Activated naive CD8-positive, alpha-beta T cell treated with anti-CD3 and anti-CD28 coated beads, Interleukin-2, amount 50 U/mL, for 24 hours (primary cell): ENCODE measurements around the gene PLEKHM1.

Experiments used
- ATAC-seq: fragments of 150-1000 bp; cut with Tn5 transposase; one replicate; pipeline ENCODE4 v1.10.0; 2021
- DNase-seq: peaks from one replicate; pipeline ENCODE4 v3.0.0; 2021
- H3K27ac Mint-ChIP-seq: one replicate; pipeline ENCODE4 v1.8.0; 2021; ENCODE audit warnings: mild to moderate bottlenecking, mixed read lengths
- H3K27me3 Mint-ChIP-seq: one replicate; pipeline ENCODE4 v1.8.0; 2021; ENCODE audit warnings: mixed read lengths
- H3K36me3 Mint-ChIP-seq: one replicate; pipeline ENCODE4 v1.8.0; 2021; ENCODE audit warnings: low read depth, mixed read lengths
- H3K4me1 Mint-ChIP-seq: one replicate; pipeline ENCODE4 v1.8.0; 2021; ENCODE audit warnings: mixed read lengths
- H3K4me3 Mint-ChIP-seq: one replicate; pipeline ENCODE4 v1.8.0; 2021; ENCODE audit warnings: mild to moderate bottlenecking, moderate library complexity, mixed read lengths
- H3K9me3 Mint-ChIP-seq: one replicate; pipeline ENCODE4 v1.8.0; 2021; ENCODE audit warnings: mixed read lengths

Gene PLEKHM1

DNA sequence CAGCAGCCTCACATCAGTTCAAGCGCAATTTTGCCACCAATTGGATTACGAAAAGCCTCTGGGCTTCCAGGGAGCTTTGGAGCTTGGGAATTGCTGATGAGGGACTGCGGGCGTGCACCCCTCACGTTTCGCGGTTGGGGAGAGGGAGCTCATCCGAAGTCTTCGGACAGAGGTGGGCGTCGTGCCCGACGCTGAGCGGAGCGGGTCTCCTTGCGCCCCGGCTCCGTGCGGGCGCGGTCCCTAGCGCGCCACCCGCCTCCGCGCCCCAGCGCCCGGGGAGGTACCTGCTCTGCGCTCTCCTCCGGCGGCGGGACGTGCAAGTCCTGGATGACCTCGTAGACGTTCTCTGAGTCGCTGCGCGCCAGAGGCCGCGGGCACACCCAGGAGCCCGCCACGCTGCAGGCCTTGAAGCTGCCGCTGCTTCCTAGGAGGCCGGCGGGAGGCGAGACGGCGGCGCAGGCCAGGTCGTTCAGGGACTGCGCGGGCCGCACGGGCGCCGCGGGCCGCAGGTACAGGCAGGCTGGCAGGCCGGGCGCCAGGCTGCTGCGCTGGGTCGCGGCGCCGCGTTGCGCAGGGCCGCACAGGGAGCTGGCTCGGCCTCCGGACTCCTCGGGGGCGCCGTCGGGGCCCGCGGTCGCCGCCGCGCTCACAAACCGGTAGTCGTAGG lies 61.0 kb downstream of the PLEKHM1 start:
- Mint-ChIP-seq H3K27ac (no peak overlapping the region), H3K36me3 (no peaks in the 10 kb centered on the region), H3K9me3 (no peaks in the 10 kb centered on the region), H3K27me3 (peaks cover 8% of the 10 kb centered on the region), H3K4me1 (peaks cover 22% of the 10 kb centered on the region), H3K4me3 (no peak overlapping the region)
- no peak for ATAC-seq
- DNase-seq, result no peak

DNA sequence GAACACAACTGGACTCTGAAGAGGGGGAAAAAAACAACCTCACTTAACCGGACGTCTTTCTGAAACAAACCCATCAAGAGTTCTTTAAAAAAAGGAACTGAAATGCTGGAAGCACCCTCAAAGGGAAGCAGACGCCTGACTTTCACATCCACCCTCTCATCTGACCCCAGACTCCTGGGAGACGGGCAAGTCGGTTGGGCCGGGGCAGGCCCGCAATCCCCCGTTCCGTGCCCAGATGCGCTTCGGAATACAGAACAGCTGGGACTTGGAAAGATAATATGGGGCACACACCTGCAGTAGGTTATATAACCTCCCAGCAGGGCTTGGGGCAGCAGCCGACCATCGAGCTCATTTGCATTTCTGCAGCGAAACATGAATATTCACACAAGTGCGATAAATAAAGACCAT lies 61.6 kb downstream of the PLEKHM1 start:
- no peak for ATAC-seq
- Mint-ChIP-seq H3K27ac (no peak overlapping the region), H3K9me3 (no peaks in the 10 kb centered on the region), H3K27me3 (peaks cover 8% of the 10 kb centered on the region), H3K36me3 (no peaks in the 10 kb centered on the region), H3K4me1 (peaks cover 22% of the 10 kb centered on the region), H3K4me3 (peak overlapping the region; percentile 44)
- DNase-seq, result no peak

DNA sequence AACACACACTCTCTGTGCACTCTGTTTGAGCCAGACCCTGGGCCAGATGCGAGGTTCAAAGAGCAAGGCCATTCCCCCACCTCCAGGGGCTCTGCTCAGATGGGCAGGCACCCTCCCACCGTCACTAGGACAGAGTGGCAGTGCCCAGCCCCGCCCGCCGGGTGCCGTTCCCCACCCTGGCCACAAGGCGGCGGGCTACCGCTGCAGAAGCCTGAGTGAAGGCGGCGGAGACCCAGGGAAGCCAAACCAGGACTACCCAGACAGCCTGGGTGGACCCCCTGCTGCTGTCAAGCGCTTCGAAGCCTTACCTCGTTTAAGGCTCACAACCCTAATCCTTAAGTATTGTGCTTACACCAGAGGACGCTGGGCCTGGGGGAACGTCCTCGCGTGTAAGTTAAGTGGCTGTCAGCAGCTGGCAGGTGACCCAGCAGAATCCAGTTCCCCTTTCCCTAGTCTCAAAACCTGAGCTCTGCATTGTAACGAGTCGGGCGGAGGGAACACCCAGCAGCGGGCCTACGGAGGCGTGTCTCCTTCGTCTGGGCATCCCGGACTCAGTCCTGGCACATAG lies 62.4 kb downstream of the PLEKHM1 start:
- Mint-ChIP-seq H3K4me1 (peaks cover 22% of the 10 kb centered on the region), H3K27me3 (peaks cover 7% of the 10 kb centered on the region), H3K27ac (peak overlapping the region; percentile 46), H3K4me3 (peak overlapping the region; percentile 44), H3K9me3 (no peaks in the 10 kb centered on the region), H3K36me3 (no peaks in the 10 kb centered on the region)
- ATAC-seq (peak; percentile 74), DNase-seq (peak; percentile 87)

- no peak for DNase-seq
- H3K4me1 Mint-ChIP-seq, result peaks cover 22% of the 10 kb centered on the region
- H3K27ac Mint-ChIP-seq, result no peak overlapping the region
- H3K4me3 Mint-ChIP-seq, result no peak overlapping the region
- no peak for ATAC-seq
- no peaks in the 10 kb centered on the region for H3K9me3 Mint-ChIP-seq
- no peaks in the 10 kb centered on the region for H3K36me3 Mint-ChIP-seq
- H3K27me3 Mint-ChIP-seq, result peaks cover 6% of the 10 kb centered on the region
Measured at GRCh38 chr17:45427181-45427835, 63.2 kb downstream of the PLEKHM1 start.

- Mint-ChIP-seq H3K36me3 (no peaks in the 10 kb centered on the region), H3K27me3 (peaks cover 6% of the 10 kb centered on the region), H3K27ac (no peak overlapping the region), H3K9me3 (no peaks in the 10 kb centered on the region), H3K4me1 (peaks cover 21% of the 10 kb centered on the region), H3K4me3 (no peak overlapping the region)
- ATAC-seq, result no peak
- no peak for DNase-seq
Measured at GRCh38 chr17:45426561-45426960, 64.0 kb downstream of the PLEKHM1 start.

DNA sequence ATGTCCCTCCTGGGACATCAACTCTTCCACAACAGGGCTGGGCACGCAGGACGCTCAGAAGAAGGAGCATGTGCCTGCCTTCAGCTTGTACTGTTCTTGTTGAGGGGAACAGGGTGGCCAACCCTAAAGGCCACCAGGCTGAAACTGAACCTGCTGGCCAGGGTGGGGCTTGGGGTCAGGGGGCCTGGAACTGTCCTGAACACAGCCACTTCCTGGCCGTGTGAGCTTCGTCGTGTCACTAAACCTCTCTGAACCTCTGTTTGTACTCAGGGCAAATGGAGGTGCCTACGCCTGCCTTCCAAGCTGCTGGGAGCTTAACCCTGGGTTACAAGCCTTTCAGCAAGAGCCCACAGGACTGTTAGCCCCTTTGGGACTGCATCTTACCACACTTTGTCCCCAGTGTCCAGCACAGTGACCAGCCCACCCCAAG lies 64.5 kb downstream of the PLEKHM1 start:
- Mint-ChIP-seq H3K4me3 (no peak overlapping the region), H3K27ac (no peak overlapping the region), H3K36me3 (no peaks in the 10 kb centered on the region), H3K27me3 (peaks cover 6% of the 10 kb centered on the region), H3K9me3 (no peaks in the 10 kb centered on the region), H3K4me1 (peaks cover 17% of the 10 kb centered on the region)
- DNase-seq (no peak), ATAC-seq (no peak)

- Mint-ChIP-seq H3K9me3 (no peaks in the 10 kb centered on the region), H3K36me3 (no peaks in the 10 kb centered on the region), H3K4me1 (peaks cover 12% of the 10 kb centered on the region), H3K4me3 (no peak overlapping the region), H3K27me3 (peaks cover 6% of the 10 kb centered on the region), H3K27ac (no peak overlapping the region)
- no peak for ATAC-seq
- no peak for DNase-seq
Measured at GRCh38 chr17:45425125-45425983, 65.2 kb downstream of the PLEKHM1 start.

DNA sequence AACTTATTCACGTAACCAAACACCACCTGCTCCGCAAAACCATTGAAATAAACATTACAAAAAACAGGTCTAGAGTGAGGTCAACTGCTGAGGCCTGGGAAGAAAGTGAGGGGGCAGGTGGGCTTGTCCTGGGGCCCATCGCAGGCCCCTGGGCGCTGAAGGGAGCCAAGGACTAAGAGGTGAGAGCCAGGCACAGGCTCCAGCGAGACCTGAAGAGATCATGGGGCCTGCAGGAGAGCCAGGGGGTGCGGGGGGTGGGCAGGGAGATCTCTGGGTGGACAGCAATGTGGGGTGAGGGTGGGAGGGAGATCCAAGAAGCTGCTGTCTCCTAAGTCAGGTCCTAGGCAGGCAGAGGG lies 65.8 kb downstream of the PLEKHM1 start:
- Mint-ChIP-seq H3K4me3 (no peak overlapping the region), H3K27ac (no peak overlapping the region), H3K4me1 (peaks cover 12% of the 10 kb centered on the region), H3K9me3 (no peaks in the 10 kb centered on the region), H3K27me3 (peaks cover 6% of the 10 kb centered on the region), H3K36me3 (no peaks in the 10 kb centered on the region)
- no peak for DNase-seq
- ATAC-seq, result no peak

DNA sequence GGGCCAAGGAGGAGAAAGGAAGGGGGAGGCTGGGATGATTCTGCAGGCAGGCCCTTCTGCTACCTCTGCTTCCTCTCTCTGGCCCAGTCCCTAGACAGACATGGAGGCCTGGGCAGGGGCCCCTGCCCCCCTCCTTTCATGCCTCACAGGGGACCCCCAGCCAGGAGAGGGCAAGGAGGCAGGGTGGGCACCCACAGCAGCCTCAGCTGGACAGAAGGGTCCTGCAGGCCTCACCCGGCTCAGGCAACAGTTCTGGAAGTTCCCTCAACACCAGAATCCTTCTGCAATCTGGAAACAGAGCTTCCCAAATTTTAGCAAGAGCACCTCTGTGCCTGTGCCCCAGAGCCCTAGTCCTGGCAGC lies 66.6 kb downstream of the PLEKHM1 start:
- no peak for ATAC-seq
- Mint-ChIP-seq H3K36me3 (no peaks in the 10 kb centered on the region), H3K27me3 (peaks cover 4% of the 10 kb centered on the region), H3K27ac (no peak overlapping the region), H3K4me3 (no peak overlapping the region), H3K9me3 (no peaks in the 10 kb centered on the region), H3K4me1 (peaks cover 9% of the 10 kb centered on the region)
- no peak for DNase-seq

GRCh38 chr17:45423304-45423974 lies 67.1 kb downstream of the PLEKHM1 start:
- no peaks in the 10 kb centered on the region for H3K9me3 Mint-ChIP-seq
- H3K36me3 Mint-ChIP-seq, result no peaks in the 10 kb centered on the region
- H3K27me3 Mint-ChIP-seq, result no peaks in the 10 kb centered on the region
- no peak for ATAC-seq
- H3K4me3 Mint-ChIP-seq, result no peak overlapping the region
- DNase-seq, result no peak
- H3K4me1 Mint-ChIP-seq, result peaks cover 4% of the 10 kb centered on the region
- H3K27ac Mint-ChIP-seq, result no peak overlapping the region

- no peak for DNase-seq
- Mint-ChIP-seq H3K4me1 (peaks cover 25% of the 10 kb centered on the region), H3K9me3 (no peaks in the 10 kb centered on the region), H3K27ac (no peak overlapping the region), H3K27me3 (no peaks in the 10 kb centered on the region), H3K36me3 (no peaks in the 10 kb centered on the region), H3K4me3 (no peak overlapping the region)
- no peak for ATAC-seq
Measured at GRCh38 chr17:45414990-45415881, 75.3 kb downstream of the PLEKHM1 start.

DNA sequence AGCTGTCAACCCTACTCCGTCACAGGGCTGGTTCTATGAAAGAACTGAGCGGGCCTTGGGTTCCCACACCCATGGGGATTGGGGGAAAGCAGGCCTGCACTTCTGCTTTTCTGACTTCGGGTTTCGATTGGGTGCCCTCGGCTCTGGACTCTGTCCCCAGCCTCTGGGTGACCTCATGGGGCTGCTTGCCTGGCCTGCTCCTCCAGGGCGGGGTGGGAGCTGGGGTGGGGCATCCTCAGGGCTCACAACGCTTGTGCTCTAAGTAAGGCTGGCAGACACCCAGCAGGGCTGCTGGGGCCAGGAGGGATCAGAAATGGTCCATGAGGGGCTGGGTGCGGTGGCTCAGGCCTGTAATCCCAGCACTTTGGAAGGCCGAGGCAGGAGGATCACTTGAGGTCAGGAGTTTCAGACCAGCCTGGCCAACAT lies 77.0 kb downstream of the PLEKHM1 start:
- Mint-ChIP-seq H3K4me1 (peaks cover 34% of the 10 kb centered on the region), H3K27me3 (no peaks in the 10 kb centered on the region), H3K27ac (no peak overlapping the region), H3K4me3 (no peak overlapping the region), H3K9me3 (no peaks in the 10 kb centered on the region), H3K36me3 (no peaks in the 10 kb centered on the region)
- ATAC-seq, result no peak
- no peak for DNase-seq

DNA sequence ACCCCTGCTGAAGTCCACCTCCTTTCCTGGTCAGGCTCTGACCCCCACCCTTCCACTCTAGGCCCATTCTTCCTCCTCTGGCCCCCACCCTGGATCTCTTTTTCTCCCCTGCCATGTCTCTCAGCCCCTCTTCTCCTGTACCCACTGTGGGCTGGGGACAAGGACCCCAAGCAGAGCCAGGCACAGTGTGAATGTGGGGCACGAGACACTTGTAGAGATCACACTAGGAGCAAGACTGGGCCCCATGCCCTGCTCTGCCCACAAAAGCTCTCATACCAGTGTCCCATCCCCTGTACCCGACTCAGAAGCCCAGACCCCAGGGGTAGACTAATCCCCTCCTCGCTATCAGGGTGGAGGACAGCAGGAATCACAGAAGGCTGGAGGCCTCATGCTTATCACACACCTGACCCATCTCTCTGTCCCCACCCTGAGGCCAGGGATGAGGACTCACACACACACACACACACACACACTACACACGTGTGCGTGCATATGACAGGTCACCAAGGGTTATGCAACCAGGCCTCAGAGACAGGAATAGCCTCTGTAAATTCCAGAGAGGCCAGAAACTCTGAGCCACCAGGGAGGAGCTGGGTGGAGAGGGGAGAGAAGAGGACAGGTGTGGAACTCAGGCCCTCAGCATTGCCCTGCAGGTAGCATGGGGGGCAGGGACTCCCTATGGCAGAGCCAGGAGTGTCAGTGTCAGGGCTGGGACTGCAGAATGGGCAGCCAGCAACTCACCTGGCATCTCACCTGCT lies 79.0 kb downstream of the PLEKHM1 start:
- ATAC-seq (no peak), DNase-seq (no peak)
- Mint-ChIP-seq H3K9me3 (no peaks in the 10 kb centered on the region), H3K4me1 (peaks cover 50% of the 10 kb centered on the region), H3K36me3 (no peaks in the 10 kb centered on the region), H3K27me3 (no peaks in the 10 kb centered on the region), H3K27ac (peak overlapping the region; percentile 96), H3K4me3 (peak overlapping the region; percentile 96)
